GM19467 (cell line): Measurements from ENCODE around the gene GRK5.
"Not testable (repeated sequence)": the region's sequence is repeated elsewhere in the genome, so short reads cannot be mapped to it uniquely, and the experiment has no call there.

Source experiments
- ATAC-seq: cut with Tn5 transposase; IDR thresholded peaks from one replicate; pipeline ENCODE4 v1.9.1; 2021; ENCODE audit warnings: mild to moderate bottlenecking, moderate library complexity; ENCODE audit not compliant: unreplicated experiment

The GRK5 gene

DNA sequence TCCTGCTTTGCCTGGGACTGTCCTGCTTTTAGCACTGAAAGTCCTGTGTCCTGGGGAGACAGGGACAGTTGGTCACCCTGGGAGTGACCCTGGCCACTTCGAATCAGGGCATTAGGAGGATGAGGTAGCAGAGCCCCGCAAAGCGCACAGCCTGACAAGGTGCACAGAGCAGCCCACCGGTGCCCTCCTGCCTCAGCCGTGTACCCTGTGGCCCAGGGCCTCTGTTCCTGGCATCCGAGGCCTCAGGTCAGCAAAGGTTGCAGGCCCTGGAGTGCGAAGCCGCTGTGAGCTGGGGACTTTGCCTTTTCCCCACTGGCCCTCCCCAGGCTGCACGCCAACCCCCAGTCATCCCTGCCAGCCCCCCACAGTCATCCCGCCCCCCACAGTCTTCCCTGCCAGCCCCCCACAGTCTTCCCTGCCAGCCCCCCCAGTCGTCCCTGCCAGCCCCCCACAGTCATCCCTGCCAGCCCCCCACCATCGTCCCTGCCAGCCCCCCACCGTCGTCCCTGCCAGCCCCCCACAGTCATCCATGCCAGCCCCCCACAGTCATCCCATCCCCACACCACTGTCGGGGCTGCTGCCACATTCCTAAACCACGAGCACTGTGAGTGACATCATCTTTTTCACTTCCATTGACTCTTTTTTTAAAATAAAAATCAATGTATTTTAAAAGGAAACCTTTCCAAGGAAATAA lies 243.4 kb downstream of the GRK5 start:
- no peak for ATAC-seq

DNA sequence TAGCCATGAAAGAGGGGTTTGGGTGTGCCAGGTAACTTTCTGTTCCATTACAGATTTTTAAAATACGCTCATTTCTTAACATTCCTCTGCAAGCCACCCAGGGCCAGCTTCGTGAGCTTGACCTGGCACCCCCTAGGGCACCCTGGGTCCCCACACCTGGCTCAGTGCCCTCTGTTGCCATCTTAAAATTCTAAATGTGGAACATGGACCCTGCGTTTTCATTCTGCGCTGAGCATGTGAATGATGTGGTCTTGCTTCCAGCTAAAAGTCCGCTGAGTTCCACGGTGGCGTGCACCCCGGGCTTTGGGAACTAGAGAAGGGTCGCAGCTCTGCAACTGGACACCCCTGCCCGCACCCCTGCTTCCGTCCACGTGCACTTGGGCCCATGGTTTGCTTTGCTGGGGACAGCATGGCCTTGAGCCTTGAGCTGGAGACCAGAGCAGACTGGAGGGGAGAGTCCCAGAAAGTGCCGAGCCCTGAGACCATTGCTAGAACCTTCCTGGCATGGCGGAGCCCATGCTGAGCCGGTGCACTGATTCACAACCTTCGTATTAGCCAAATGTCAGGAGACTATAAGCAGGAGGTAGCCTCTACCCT lies 244.0 kb downstream of the GRK5 start:
- ATAC-seq: no peak

DNA sequence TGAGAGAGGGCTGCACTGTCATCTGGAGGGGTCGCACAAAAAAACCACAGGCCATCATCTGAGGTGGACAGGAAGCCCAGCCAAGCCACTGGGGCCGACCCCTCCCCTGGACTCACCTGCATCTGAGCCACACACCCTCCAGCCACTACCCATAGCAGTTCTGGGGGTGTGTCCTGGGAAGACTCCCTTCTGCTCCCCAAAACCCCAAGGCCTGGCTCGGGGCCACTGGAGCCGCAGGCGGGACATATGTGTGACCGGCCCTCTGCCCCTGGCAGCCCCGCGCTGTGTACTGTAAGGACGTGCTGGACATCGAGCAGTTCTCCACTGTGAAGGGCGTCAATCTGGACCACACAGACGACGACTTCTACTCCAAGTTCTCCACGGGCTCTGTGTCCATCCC lies 245.0 kb downstream of the GRK5 start:
- ATAC-seq: no peak

DNA sequence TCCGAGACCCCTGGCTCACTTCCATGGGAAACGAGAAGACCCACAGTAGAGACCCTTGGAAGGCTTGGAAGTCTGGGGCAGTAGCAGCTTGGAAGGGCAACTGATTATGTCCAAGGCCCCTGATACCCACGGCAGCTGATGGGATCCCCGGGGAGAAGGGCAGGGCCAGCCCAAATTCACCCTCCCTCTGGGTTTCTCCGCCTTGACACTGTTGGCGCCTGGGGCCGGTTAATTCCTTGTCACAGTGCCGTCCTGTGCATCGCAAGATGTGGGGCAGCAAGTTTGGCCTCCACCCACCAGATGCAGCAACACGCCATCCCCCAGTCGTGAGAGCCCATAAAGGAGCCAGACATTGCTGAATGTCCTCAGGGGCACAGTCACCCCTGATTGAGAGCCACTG lies 245.9 kb downstream of the GRK5 start:
- no peak for ATAC-seq

DNA sequence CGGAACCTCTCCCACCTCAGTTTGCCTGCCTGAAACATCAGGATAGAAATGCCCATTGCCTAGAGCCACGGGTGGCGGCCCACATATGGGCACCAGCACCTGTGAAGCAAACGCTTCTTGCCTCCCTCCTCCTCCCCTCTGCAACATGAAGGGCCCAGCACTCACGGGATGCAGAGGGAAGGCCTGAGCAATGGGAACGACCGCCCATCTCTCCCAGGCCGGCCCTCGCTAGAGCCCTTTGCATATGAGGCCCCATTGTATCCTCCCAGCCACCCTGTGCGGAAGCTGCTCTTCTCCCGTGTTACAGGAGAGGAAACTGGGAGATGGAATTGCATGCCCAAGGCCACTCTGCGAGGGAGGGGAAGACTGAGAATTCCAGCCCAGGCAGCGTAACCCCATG lies 246.9 kb downstream of the GRK5 start:
- no peak for ATAC-seq

DNA sequence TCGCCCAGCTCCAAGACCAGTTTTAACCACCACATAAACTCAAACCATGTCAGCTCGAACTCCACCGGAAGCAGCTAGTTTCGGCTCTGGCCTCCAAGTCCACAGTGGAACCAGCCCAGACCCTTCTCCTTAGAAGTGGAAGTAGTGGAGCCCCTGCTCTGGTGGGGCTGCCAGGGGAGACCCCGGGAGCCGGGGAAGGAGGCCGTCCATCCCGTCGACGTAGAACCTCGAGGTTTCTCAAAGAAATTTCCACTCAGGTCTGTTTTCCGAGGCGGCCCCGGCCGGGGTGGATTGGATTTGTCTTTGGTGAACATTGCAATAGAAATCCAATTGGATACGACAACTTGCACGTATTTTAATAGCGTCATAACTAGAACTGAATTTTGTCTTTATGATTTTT lies 247.6 kb downstream of the GRK5 start:
- ATAC-seq: no peak

DNA sequence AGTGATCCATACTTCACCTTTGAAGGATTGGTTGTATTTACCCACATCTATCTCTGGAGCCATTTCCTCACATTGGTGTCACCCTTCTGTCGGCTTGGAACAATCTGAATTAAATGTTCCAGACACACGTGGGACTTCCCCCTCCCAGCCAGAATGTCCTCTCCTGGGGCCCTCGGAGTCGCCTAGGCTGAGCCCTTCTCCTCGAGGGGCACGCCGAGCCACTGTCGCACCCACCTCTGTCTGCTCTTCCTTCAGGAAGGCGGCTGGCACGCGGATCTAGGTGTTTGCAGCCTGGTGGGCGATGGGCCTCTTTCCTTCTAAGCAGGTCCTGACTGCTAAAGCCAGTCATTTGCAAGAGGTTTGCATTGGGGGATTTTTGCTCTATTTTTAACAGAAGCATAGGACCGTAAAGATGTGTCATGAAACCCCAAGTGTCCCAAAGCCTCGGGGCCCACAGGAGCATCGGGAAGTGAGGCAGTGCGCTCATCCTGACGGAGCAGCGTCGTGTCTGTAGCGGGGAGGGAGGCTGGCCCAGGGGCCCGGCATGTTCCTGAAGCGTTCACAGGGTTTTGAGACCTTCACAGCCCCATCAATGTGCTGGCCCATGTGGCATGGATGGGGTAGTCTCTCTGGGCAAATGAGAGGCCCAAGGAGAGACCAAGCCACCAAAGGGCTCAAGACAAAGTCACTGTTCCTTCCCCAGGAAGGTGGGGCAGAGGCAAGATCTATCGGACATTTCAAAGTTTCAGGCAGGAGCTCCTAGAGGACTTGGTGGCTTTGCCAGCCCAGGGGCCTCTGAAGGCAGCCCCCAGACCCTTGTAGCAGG lies 248.5 kb downstream of the GRK5 start:
- no peak for ATAC-seq

DNA sequence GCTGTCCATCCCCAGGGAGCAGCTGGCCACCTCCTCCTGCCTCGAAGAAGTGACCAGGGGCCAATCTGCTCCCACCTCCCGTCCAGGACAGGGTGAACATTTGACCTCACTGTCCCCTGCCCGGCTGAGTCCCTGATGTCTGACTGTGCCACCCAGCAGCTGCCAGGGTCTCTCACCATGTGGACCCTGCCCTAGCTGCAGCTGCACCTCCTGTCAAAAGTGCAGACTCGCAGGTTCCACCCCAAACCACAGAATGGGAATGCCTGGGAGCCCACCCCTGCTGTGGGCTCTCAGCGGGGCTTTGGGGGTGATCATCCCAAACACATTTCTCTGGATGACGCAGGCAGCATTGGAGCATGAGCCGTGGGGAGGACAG lies 249.1 kb downstream of the GRK5 start:
- no peak for ATAC-seq

DNA sequence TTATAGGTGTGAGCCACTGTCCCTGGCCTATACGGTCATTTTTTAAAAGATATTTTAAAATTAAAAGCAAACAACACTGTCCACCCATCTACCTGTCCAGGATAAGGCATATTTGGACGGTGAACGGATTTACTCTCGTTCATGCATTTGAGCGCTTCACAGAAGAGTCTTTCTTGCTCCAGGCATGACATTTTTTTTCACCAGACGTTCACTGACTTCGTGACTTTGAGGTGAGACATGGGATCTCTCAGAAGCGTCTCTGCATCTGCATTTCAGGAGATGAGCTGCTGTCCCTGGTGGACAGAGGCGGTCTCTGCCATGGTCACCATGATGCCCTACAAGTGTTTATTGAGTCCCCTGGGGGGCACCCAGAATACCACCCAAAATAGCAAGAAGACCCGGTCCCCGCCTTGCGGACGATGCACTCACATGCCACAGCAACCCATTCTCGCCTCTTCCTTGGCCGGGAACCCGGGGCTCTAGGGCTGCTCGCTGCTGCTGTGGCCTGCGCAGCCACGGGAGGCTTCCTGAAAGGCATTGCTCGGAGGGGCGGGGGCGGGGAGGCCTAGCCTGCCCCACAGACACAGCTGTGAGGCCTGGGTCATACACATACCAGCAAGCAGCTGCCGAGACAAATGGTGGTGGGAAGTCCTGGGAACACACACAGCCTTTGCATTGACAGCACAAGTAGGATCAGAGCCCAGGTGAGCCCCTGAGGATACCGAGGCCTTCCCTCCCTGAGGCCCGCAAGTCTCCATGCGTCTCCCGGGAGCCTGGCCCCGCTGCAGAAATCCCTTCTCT lies 250.8 kb downstream of the GRK5 start:
- ATAC-seq: no peak

DNA sequence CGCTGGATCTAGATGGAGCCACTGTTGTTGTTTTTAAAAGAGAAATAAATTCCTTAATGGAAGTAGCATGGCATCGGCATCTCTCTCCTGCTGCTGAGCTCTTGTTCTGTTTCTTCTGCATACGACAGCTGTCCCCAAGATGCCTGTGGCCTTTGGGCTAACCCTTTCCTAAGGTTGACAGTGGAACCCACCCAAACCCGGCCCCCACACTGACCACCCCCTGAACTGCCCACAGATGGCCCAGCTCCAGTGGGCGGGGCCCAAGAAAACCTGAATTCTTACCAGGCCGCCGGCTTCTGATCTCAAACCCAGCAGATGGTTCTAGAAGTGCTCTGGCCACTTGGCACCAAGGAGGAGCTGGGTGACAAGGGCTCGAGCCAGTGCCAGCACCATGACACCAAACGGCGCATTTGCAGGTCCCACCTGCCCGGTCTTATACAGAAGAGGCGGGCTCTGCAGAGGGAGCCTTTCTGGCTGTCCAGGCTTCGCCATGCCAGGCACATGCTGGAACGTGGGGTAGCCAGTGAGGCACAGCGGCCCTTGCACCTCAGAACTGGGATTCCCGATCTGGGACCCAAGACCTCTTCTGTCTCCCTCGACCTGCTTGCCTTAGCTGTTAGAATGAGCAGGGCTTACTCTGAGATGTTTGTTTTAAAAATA lies 252.4 kb downstream of the GRK5 start:
- ATAC-seq: no peak

DNA sequence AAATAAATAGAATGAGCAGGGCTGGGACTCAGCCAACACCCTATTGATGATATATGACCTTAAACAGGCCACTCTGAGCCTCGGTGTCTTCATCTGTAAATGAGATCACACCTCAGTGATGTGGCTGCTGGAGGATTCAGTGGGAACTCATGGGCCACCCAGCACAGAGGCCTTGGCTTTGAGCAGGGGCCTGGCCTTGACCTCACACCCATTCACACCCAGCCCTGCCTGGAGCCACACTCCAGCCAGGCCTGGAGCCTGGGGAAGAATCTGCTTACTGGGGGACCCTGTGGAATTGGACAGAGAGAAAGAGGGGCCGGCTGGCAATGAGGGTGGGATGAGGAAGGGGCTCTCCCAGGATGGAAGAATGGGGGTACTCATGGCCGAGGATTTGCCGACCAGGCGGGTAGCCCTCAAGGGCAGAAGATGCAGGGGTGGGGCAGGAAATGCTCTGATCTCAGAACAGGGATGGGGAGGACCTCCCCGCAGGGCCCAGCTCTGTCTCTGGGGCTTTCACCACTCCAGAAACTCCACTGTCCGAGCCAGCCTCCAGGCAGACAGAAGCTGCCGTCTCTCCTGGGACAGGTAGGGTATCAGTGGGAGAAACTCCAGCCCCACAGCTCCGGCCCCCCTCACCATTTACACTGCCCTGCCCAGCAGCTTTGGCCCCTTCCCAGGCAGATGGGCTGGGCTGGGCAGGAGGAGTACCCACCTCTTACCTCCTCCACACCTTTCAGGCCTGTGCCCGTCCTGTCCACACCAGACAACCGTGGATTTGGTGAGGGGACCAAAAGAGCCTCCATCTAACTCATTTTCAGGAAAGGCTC lies 253.2 kb downstream of the GRK5 start:
- ATAC-seq: no peak

DNA sequence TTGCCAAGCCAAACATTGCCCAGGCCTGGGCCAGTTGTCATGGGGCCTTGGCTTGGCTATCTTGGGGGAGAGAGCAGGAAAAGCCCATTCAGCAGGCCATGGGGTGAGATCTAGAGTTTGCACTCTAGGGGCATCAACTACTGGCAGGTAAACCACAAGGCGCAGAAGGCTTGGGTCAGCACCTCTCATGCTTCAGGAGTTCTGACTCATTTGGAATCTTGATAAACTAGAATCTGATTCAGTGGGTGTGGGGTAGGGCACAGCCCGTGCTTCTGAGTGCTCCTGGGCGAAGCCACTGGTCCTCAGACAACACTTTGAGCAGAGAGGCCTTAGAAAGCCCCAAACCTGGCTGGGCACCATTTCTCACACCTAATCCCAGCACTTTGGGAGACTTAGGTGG lies 254.0 kb downstream of the GRK5 start:
- no peak for ATAC-seq

DNA sequence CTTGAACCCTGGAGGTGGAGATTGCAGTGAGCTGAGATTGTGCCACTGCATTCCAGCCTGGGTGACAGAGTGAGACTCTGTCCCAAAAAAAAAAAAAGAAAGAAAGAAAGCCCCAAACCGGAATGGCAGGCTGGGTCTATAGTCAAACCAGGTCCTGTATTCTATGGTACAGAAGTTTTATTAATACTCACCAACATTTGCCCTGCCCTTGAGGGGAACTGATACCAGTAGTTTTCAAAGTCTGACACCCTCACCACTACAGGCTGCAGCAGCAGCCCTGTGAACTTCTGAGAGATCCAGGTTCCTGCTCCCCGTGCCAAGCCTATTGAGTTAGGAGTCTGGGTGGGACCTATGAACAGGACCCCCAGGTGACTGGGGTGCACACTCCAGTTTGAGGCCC lies 254.6 kb downstream of the GRK5 start:
- ATAC-seq: no peak

DNA sequence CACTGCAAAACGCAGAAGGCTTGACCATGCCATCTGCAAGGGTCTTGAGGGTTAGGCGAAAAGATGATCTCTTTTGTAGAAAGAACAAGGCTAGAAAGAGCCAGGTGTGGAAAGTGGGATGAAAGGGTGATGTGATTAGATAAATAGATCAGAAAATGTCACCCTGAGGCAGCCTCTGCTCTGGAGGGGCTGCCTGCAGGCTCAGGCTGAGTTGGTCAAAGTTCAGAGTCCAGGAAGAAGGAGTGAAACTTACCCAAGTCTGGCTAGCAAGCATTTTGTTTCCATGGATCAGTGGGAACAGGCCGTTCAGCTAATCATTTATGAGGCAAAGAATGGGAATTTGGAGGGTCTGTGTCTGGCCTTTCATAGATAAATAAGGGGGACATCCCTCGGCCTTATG lies 255.4 kb downstream of the GRK5 start:
- ATAC-seq: no peak

DNA sequence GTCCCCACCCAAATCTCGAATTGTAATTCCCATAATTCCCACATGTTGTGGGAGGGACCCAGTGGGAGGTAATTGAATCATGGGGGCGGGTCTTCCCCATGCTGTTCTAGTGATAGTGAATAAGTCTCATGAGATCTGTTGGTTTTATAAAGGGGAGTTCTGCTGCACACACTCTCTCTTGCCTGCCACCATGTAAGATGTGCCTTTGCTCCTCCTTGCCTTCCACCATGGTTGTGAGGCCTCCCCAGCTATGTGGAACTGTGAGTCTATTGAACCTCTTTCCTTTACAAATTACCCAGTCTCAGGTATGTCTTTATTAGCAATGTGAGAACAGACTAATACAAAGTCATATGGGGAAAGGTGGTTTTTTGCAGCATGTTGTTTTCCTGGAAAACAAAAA lies 255.8 kb downstream of the GRK5 start:
- not testable (repeated sequence) for ATAC-seq

DNA sequence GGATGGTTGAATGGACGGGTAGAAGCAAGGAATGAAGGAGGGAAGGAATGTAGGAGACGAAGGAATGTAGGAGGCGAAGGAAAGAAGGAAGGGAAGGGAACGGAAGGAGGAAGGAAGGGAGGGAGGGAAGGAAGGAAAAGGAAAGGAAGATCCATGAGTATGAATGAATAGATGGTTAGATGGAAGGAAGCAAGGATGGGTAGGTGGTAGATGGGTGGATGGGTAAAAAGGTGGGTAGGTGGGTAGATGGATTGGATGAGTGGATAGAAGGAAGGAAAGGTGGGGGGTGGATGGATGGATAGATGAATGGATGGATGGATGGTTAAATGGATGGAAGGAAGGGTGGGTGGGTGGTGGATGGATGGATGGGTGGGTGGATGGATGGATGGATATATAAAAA lies 257.7 kb downstream of the GRK5 start:
- no peak for ATAC-seq

DNA sequence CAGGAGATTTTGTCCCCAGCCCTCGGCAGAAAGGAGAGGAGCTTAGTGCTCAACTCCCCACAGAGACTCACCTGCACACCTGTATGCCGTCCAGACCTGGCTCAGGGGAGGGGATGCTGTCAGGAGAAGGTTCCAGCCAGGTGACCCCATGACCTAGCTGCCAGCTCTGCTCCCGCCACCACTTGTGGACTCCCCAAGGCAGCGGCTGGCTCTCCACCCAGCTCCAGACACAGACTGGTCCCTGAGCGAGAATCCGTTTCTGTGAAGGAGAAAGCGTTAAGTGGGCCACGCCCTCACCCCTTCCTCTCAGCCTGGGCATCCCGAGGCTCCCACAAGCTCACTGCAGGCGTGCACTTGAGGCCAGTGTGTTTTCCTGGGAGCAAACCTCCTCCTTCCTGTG lies 258.7 kb downstream of the GRK5 start:
- no peak for ATAC-seq

DNA sequence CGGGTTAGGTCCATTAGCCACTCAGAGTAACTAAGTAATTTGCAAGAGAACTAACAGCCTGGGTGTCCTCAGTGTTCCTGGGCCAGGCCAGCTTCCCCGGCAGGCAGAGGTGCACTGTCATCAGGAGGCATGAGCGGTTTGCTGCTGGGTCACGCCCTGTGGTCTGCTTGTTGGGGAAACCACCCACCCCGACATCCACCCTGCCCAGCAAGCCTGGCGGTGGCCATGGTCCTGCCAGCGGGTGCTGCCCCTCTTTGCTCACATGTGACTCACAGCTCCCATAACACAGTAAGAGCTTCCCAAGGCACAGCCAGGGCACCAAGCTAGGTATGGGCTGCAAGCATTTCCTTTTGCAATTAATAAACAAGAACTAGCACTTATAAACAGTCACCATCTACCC lies 259.3 kb downstream of the GRK5 start:
- no peak for ATAC-seq

DNA sequence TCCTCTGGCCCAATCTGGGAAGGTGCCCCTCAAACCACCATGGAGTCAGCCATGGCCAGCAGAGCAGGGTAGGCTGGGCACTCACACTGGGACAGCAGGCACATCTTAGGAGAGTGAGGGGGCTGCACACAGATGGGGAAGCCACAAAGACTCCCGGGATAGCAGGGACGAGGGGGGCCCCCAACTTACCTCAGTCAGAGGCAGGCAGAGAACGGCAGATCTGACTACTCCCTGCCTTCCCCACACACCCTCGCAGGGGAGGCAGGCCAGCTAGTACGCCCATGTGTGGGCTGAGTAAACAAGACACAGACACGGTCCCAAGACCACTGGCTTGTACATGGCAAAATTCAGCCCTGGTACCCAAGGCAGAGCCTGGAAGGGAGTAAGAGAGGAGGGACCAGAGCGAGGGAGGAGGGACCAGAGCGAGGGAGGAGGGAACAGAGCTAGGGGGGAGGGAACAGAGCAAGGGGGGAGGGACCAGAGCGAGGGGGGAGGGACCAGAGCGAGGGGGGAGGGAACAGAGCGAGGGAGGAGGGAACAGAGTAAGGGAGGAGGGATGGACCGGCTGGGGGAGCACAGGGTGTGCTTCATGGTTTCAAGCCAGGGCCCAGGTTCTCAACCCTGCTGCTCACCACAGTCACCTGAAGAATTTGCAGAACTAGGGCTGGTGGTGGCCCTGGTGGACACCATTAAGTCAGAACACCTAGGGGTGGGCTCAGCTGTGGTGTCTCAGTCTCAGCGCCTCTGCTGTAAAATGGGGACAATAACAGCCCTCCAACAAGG lies 261.4 kb downstream of the GRK5 start:
- ATAC-seq: no peak
